DMS53 treated with DMSO at 0.1 percent for 48 hours (cell line): ENCODE measurements around the gene EDA.

ENCODE experiments used
- DNase-seq: peaks from one replicate; lab custom pipeline; 2025; ENCODE audit not compliant: unreplicated experiment; lab: John Stamatoyannopoulos, UW

Gene EDA

GRCh38 chrX:69615779-69616456, at the start of gene EDA:
TSS of gene EDA (plus strand) at chrX:69616113.
- peak; percentile 64 for DNase-seq

- no peak for DNase-seq
Observed at GRCh38 chrX:69568828-69569227, 47.1 kb upstream of the EDA start.

GRCh38 chrX:69597399-69597798, 18.5 kb upstream of the EDA start:
- no peak for DNase-seq

- no peak for DNase-seq
Observed at GRCh38 chrX:69600182-69600581, 15.7 kb upstream of the EDA start.

GRCh38 chrX:69603566-69604194, 12.2 kb upstream of the EDA start:
- no peak for DNase-seq

GRCh38 chrX:69605521-69605920, 10.4 kb upstream of the EDA start:
- no peak for DNase-seq

GRCh38 chrX:69607616-69608015, 8.3 kb upstream of the EDA start:
- DNase-seq, result no peak

- no peak for DNase-seq
Observed at GRCh38 chrX:69613946-69614345, 2.0 kb upstream of the EDA start.

- DNase-seq, result no peak
Observed at GRCh38 chrX:69614886-69615285, 1.0 kb upstream of the EDA start.

GRCh38 chrX:69615342-69615741, 571 bp upstream of the EDA start:
- no peak for DNase-seq

GRCh38 chrX:69616457-69617203, 717 bp downstream of the EDA start:
- peak; percentile 21 for DNase-seq

- peak; percentile 62 for DNase-seq
Observed at GRCh38 chrX:69618803-69619202, 2.9 kb downstream of the EDA start.

- no peak for DNase-seq
Observed at GRCh38 chrX:69626129-69626528, 10.2 kb downstream of the EDA start.

GRCh38 chrX:69627744-69628143, 11.8 kb downstream of the EDA start:
- DNase-seq, result no peak

GRCh38 chrX:69630147-69630546, 14.2 kb downstream of the EDA start:
- no peak for DNase-seq

GRCh38 chrX:69664693-69665092, 48.8 kb downstream of the EDA start:
- DNase-seq, result no peak

GRCh38 chrX:69670001-69670555, 54.2 kb downstream of the EDA start:
- no peak for DNase-seq

- no peak for DNase-seq
Observed at GRCh38 chrX:69674891-69675290, 59.0 kb downstream of the EDA start.

- DNase-seq, result no peak
Observed at GRCh38 chrX:69705818-69706217, 89.9 kb downstream of the EDA start.

GRCh38 chrX:69718102-69718501, 102.2 kb downstream of the EDA start:
- no peak for DNase-seq

- DNase-seq, result no peak
Observed at GRCh38 chrX:69724307-69724706, 108.4 kb downstream of the EDA start.

- no peak for DNase-seq
Observed at GRCh38 chrX:69740317-69740716, 124.4 kb downstream of the EDA start.
